Activated naive CD4-positive, alpha-beta T cell treated with anti-CD3 and anti-CD28 coated beads, Interleukin-2, amount 50 U/mL, for 72 hours (primary cell): ENCODE data around the gene INF2. TPM values are rescaled to one million over a fixed set of nuclear protein-coding genes. Genes with fewer than 3 reads are reported as not detected.

ENCODE experiments used
- ATAC-seq, 2 donors: fragments of 150-1000 bp; cut with Tn5 transposase; 2 replicates each; pipeline ENCODE4 v1.10.0; 2021; ENCODE audit warnings: mild to moderate bottlenecking in 2 of 2, moderate library complexity in 2 of 2
- DNase-seq, 2 donors: peaks; one replicate each; pipeline ENCODE4 v3.0.0; 2021 to 2022; ENCODE audit warnings: low spot score in 2 of 2
- H3K27ac Mint-ChIP-seq, 2 donors: one replicate each; pipeline ENCODE4 v1.8.0; 2022; ENCODE audit warnings: mild to moderate bottlenecking in 2 of 2, mixed read lengths in 2 of 2
- H3K36me3 Mint-ChIP-seq, 2 donors: one replicate each; pipeline ENCODE4 v1.8.0; 2022; ENCODE audit warnings: mixed read lengths in 2 of 2
- H3K9me3 Mint-ChIP-seq, 2 donors: one replicate each; pipeline ENCODE4 v1.8.0; 2022; ENCODE audit warnings: mixed read lengths in 2 of 2
- total RNA-seq, 2 donors: library from RNA; stranded (reverse); gene quantifications; one replicate each; pipeline ENCODE4 v1.2.3, GENCODE V29; 2022

The INF2 gene
- total RNA-seq, 2 donors from 2014 or later = 48.6 to 82.7 TPM

GRCh38 chr14:104715416-104715815 lies 26.0 kb downstream of the INF2 start:
- no peak for ATAC-seq
- no peaks in the 10 kb centered on the region for H3K9me3 Mint-ChIP-seq
- no peak for DNase-seq
- no peaks in the 10 kb centered on the region for H3K36me3 Mint-ChIP-seq
- no peak overlapping the region for H3K27ac Mint-ChIP-seq

GRCh38 chr14:104715871-104716270 lies 26.5 kb downstream of the INF2 start:
- no peak for ATAC-seq
- no peak for DNase-seq
- Mint-ChIP-seq H3K9me3 (no peaks in the 10 kb centered on the region), H3K36me3 (no peaks in the 10 kb centered on the region), H3K27ac (no peak overlapping the region)

- peak overlapping the region in 1 of 2 donors; percentile 19 for H3K27ac Mint-ChIP-seq
- no peak for ATAC-seq
- no peaks in the 10 kb centered on the region for H3K36me3 Mint-ChIP-seq
- H3K9me3 Mint-ChIP-seq = no peaks in the 10 kb centered on the region
- no peak for DNase-seq
These were observed 27.7 kb downstream of the INF2 start for GRCh38 chr14:104717137-104717536.

- ATAC-seq (no peak), DNase-seq (no peak)
- H3K9me3 Mint-ChIP-seq = no peaks in the 10 kb centered on the region
- peak overlapping the region in 1 of 2 donors; percentile 19 for H3K27ac Mint-ChIP-seq
- no peaks in the 10 kb centered on the region for H3K36me3 Mint-ChIP-seq
These were observed 28.2 kb downstream of the INF2 start for GRCh38 chr14:104717646-104718045.

GRCh38 chr14:104718147-104718546 lies 28.7 kb downstream of the INF2 start:
- no peak for DNase-seq
- Mint-ChIP-seq H3K27ac (peak overlapping the region in 1 of 2 donors; percentile 19), H3K36me3 (no peaks in the 10 kb centered on the region), H3K9me3 (no peaks in the 10 kb centered on the region)
- ATAC-seq = no peak

GRCh38 chr14:104718871-104719270 lies 29.5 kb downstream of the INF2 start:
- no peak overlapping the region for H3K27ac Mint-ChIP-seq
- H3K36me3 Mint-ChIP-seq = no peaks in the 10 kb centered on the region
- H3K9me3 Mint-ChIP-seq = no peaks in the 10 kb centered on the region
- no peak for ATAC-seq
- DNase-seq = no peak

GRCh38 chr14:104719343-104719742 lies 29.9 kb downstream of the INF2 start:
- no peaks in the 10 kb centered on the region for H3K36me3 Mint-ChIP-seq
- ATAC-seq (no peak), DNase-seq (no peak)
- no peaks in the 10 kb centered on the region for H3K9me3 Mint-ChIP-seq
- H3K27ac Mint-ChIP-seq = peak overlapping the region in 1 of 2 donors; percentile 64

GRCh38 chr14:104721505-104722431 lies 32.4 kb downstream of the INF2 start:
- Mint-ChIP-seq H3K27ac (no peak overlapping the region), H3K36me3 (no peaks in the 10 kb centered on the region), H3K9me3 (no peaks in the 10 kb centered on the region)
- no peak for ATAC-seq
- DNase-seq = no peak

- H3K9me3 Mint-ChIP-seq = no peaks in the 10 kb centered on the region
- DNase-seq (no peak), ATAC-seq (peak in 1 of 2 donors; percentile 8)
- no peak overlapping the region for H3K27ac Mint-ChIP-seq
- no peaks in the 10 kb centered on the region for H3K36me3 Mint-ChIP-seq
These were observed 33.7 kb downstream of the INF2 start for GRCh38 chr14:104722938-104723650.

- peak; percentile 73 to 77 for DNase-seq
- Mint-ChIP-seq H3K36me3 (no peaks in the 10 kb centered on the region), H3K27ac (no peak within 1 kb of the TSS), H3K9me3 (no peaks in the 10 kb centered on the region)
- peak; percentile 79 to 86 for ATAC-seq
These were observed 34.4 kb downstream of the INF2 start, which contains the start of gene ADSS1 for GRCh38 chr14:104723651-104724406. ADSS1 (plus strand) TSS chr14:104724229; CDS start chr14:104724271, 42 bp downstream.

- Mint-ChIP-seq H3K36me3 (no peaks in the 10 kb centered on the region), H3K9me3 (no peaks in the 10 kb centered on the region), H3K27ac (no peak overlapping the region)
- DNase-seq (peak in 1 of 2 donors; percentile 23), ATAC-seq (peak; percentile 4 to 15)
These were observed 35.1 kb downstream of the INF2 start for GRCh38 chr14:104724407-104724980.

GRCh38 chr14:104724981-104725771 lies 35.8 kb downstream of the INF2 start:
- Mint-ChIP-seq H3K9me3 (no peaks in the 10 kb centered on the region), H3K27ac (no peak overlapping the region), H3K36me3 (no peaks in the 10 kb centered on the region)
- ATAC-seq = no peak
- no peak for DNase-seq

- Mint-ChIP-seq H3K9me3 (no peaks in the 10 kb centered on the region), H3K27ac (no peak overlapping the region), H3K36me3 (no peaks in the 10 kb centered on the region)
- ATAC-seq (no peak), DNase-seq (no peak)
These were observed 36.5 kb downstream of the INF2 start for GRCh38 chr14:104725772-104726548.

- Mint-ChIP-seq H3K36me3 (no peaks in the 10 kb centered on the region), H3K27ac (peak overlapping the region in 1 of 2 donors; percentile 68), H3K9me3 (no peaks in the 10 kb centered on the region)
- ATAC-seq (no peak), DNase-seq (no peak)
These were observed 37.4 kb downstream of the INF2 start for GRCh38 chr14:104726600-104727451.
